Measurements from ENCODE around the gene HLCS.
A peak's percentile ranks its signal among the peaks of the same experiment; 100 is the strongest.

The HLCS gene

GRCh38 chr21:36917471-36918158 lies 48.9 kb downstream of the HLCS start:
- no peaks in the 10 kb centered on the region for H3K9me3 Mint-ChIP-seq
- no peaks in the 10 kb centered on the region for H3K27me3 Mint-ChIP-seq
- peaks cover 8% of the 10 kb centered on the region for H3K4me1 Mint-ChIP-seq (ENCODE audit: low read depth)
- H3K36me3 Mint-ChIP-seq (ENCODE audit: low read depth) = peaks cover 5% of the 10 kb centered on the region
- no peak overlapping the region for H3K4me3 Mint-ChIP-seq
- H3K27ac Mint-ChIP-seq = no peak overlapping the region

- Mint-ChIP-seq H3K27me3 (no peaks in the 10 kb centered on the region), H3K27ac (no peak overlapping the region), H3K4me3 (no peak overlapping the region), H3K9me3 (no peaks in the 10 kb centered on the region), H3K4me1 (ENCODE audit: low read depth) (peaks cover 10% of the 10 kb centered on the region), H3K36me3 (ENCODE audit: low read depth) (peaks cover 5% of the 10 kb centered on the region)
These were observed 49.8 kb downstream of the HLCS start for GRCh38 chr21:36916718-36917117.

DNA sequence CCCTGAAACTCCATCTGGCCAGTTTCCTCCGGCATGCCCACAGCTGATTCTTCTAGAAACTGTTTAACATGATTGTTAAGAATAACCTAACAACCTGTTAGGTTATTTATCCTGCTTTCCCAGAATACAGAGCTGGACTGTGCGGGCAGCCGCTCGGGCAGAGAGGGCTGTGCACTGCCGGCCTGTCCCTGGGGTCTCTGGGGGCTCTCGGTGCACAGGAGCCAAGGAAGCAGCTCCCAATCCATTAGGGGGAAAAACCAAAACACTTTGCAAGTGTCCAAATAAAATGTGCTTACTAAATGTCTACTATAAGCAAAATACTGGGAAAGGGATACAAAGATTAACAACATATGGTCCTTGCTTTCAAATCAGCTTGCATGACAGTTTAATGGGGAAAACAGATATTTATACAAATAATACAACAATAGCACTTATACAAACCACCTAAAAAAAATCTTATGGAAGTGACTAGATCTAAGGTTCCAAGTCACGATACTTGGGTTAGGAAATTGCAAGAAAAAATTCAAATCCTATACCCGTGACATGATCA lies 50.7 kb downstream of the HLCS start:
- Mint-ChIP-seq H3K36me3 (ENCODE audit: low read depth) (peaks cover 5% of the 10 kb centered on the region), H3K4me3 (no peak overlapping the region), H3K4me1 (ENCODE audit: low read depth) (peaks cover 10% of the 10 kb centered on the region), H3K9me3 (no peaks in the 10 kb centered on the region), H3K27ac (no peak overlapping the region), H3K27me3 (no peaks in the 10 kb centered on the region)

- Mint-ChIP-seq H3K27ac (no peak overlapping the region), H3K4me1 (ENCODE audit: low read depth) (peaks cover 13% of the 10 kb centered on the region), H3K36me3 (ENCODE audit: low read depth) (peaks cover 5% of the 10 kb centered on the region), H3K4me3 (no peak overlapping the region), H3K9me3 (no peaks in the 10 kb centered on the region), H3K27me3 (no peaks in the 10 kb centered on the region)
These were observed 51.3 kb downstream of the HLCS start for GRCh38 chr21:36915014-36915695.

GRCh38 chr21:36914244-36915013 lies 52.0 kb downstream of the HLCS start:
- peaks cover 5% of the 10 kb centered on the region for H3K36me3 Mint-ChIP-seq (ENCODE audit: low read depth)
- no peaks in the 10 kb centered on the region for H3K27me3 Mint-ChIP-seq
- peaks cover 20% of the 10 kb centered on the region for H3K4me1 Mint-ChIP-seq (ENCODE audit: low read depth)
- H3K4me3 Mint-ChIP-seq = no peak overlapping the region
- no peak overlapping the region for H3K27ac Mint-ChIP-seq
- no peaks in the 10 kb centered on the region for H3K9me3 Mint-ChIP-seq

- no peaks in the 10 kb centered on the region for H3K9me3 Mint-ChIP-seq
- no peaks in the 10 kb centered on the region for H3K27me3 Mint-ChIP-seq
- no peak overlapping the region for H3K4me3 Mint-ChIP-seq
- H3K4me1 Mint-ChIP-seq (ENCODE audit: low read depth) = peaks cover 20% of the 10 kb centered on the region
- H3K36me3 Mint-ChIP-seq (ENCODE audit: low read depth) = peaks cover under 1% of the 10 kb centered on the region
- H3K27ac Mint-ChIP-seq = no peak overlapping the region
These were observed 53.0 kb downstream of the HLCS start for GRCh38 chr21:36913247-36914169.

GRCh38 chr21:36910581-36911307 lies 55.7 kb downstream of the HLCS start:
- Mint-ChIP-seq H3K36me3 (ENCODE audit: low read depth) (no peaks in the 10 kb centered on the region), H3K9me3 (no peaks in the 10 kb centered on the region), H3K27ac (no peak overlapping the region), H3K4me1 (ENCODE audit: low read depth) (peaks cover 12% of the 10 kb centered on the region), H3K4me3 (no peak overlapping the region), H3K27me3 (no peaks in the 10 kb centered on the region)

DNA sequence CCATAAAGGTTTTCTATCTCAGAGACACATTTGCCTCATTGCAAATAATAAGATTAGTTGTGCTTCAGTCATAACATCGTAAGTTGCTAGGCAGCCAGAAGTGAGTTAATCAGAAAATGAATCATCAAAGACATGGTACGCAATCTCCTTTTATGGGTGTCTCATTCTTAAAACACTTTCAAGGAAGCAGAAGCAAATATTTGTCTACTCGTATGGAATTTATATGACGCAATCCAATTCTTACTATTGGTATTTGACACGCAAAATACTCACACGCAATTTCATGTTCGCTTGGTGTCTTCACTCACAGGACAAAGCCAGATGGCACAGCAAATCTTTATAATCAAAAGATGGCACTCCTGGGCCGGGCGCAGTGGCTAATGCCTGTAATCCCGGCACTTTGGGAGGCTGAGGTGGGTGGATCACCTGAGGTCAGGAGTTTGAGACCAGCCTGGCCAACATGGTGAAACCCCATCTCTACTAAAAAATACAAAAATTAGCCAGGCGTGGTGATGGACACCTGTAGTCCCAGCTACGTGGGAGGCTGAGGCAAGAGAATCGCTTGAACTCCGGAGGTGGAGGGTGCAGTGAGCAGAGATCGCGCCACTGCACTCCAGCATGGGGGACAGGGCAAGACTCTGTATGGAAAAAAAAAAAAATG lies 56.4 kb downstream of the HLCS start:
- H3K27me3 Mint-ChIP-seq = no peaks in the 10 kb centered on the region
- H3K27ac Mint-ChIP-seq = peak overlapping the region; percentile 38
- peaks cover 12% of the 10 kb centered on the region for H3K4me1 Mint-ChIP-seq (ENCODE audit: low read depth)
- H3K9me3 Mint-ChIP-seq = no peaks in the 10 kb centered on the region
- no peak overlapping the region for H3K4me3 Mint-ChIP-seq
- no peaks in the 10 kb centered on the region for H3K36me3 Mint-ChIP-seq (ENCODE audit: low read depth)

DNA sequence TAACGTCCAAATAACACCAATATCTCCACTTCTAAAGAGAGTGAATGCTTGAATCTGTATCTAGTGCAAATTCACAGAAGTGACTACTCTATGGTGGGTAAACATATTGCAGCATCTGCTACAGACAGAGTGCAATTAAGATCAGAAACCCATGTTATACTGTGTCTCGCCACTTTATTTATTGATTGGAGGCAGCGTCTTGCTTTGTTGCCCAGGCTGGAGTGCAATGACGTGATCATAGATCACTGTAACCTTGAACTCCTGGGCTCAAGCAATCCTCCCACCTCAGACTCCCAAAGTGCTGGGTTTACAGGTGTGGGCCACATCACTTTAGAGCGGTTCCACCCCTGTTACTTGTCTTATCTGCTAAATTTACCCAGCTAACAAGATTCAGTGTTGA lies 57.0 kb downstream of the HLCS start:
- Mint-ChIP-seq H3K4me3 (no peak overlapping the region), H3K27ac (peak overlapping the region; percentile 38), H3K27me3 (no peaks in the 10 kb centered on the region), H3K36me3 (ENCODE audit: low read depth) (no peaks in the 10 kb centered on the region), H3K9me3 (no peaks in the 10 kb centered on the region), H3K4me1 (ENCODE audit: low read depth) (peaks cover 12% of the 10 kb centered on the region)

- Mint-ChIP-seq H3K27ac (peak overlapping the region; percentile 26), H3K36me3 (ENCODE audit: low read depth) (no peaks in the 10 kb centered on the region), H3K27me3 (no peaks in the 10 kb centered on the region), H3K9me3 (no peaks in the 10 kb centered on the region), H3K4me3 (no peak overlapping the region), H3K4me1 (ENCODE audit: low read depth) (peaks cover 12% of the 10 kb centered on the region)
These were observed 58.1 kb downstream of the HLCS start for GRCh38 chr21:36908260-36908908.

GRCh38 chr21:36904093-36904666 lies 62.3 kb downstream of the HLCS start:
- Mint-ChIP-seq H3K36me3 (ENCODE audit: low read depth) (peaks cover 4% of the 10 kb centered on the region), H3K9me3 (no peaks in the 10 kb centered on the region), H3K4me3 (no peak overlapping the region), H3K27ac (no peak overlapping the region), H3K4me1 (ENCODE audit: low read depth) (no peaks in the 10 kb centered on the region), H3K27me3 (no peaks in the 10 kb centered on the region)

GRCh38 chr21:36902793-36903192 lies 63.7 kb downstream of the HLCS start:
- Mint-ChIP-seq H3K27ac (no peak overlapping the region), H3K36me3 (ENCODE audit: low read depth) (peaks cover 4% of the 10 kb centered on the region), H3K9me3 (no peaks in the 10 kb centered on the region), H3K27me3 (no peaks in the 10 kb centered on the region), H3K4me3 (no peak overlapping the region), H3K4me1 (ENCODE audit: low read depth) (no peaks in the 10 kb centered on the region)

- Mint-ChIP-seq H3K9me3 (no peaks in the 10 kb centered on the region), H3K4me3 (no peak overlapping the region), H3K36me3 (ENCODE audit: low read depth) (peaks cover 4% of the 10 kb centered on the region), H3K27me3 (no peaks in the 10 kb centered on the region), H3K27ac (no peak overlapping the region), H3K4me1 (ENCODE audit: low read depth) (no peaks in the 10 kb centered on the region)
These were observed 64.1 kb downstream of the HLCS start for GRCh38 chr21:36902331-36902730.

Measured in stimulated activated naive CD8-positive, alpha-beta T cell treated with anti-CD3 and anti-CD28 coated beads, Interleukin-15, Interleukin-2, amounts not matched to agents 100 ng/mL and 50 ng/mL, for 24 hours (primary cell).